HG03439 (cell line): ENCODE measurements around the gene MGAT5B.
"Not testable (repeated sequence)": the region's sequence is repeated elsewhere in the genome, so short reads cannot be mapped to it uniquely, and the experiment has no call there.

Experiments used
- ATAC-seq: cut with Tn5 transposase; IDR thresholded peaks from one replicate; pipeline ENCODE4 v1.9.1; 2021; ENCODE audit warnings: mild to moderate bottlenecking, moderate library complexity; ENCODE audit not compliant: unreplicated experiment

Gene MGAT5B

GRCh38 chr17:76968707-76969597, 100.7 kb downstream of the MGAT5B start:
- no peak for ATAC-seq

- no peak for ATAC-seq
Measured at GRCh38 chr17:76969598-76970172, 101.5 kb downstream of the MGAT5B start.

- ATAC-seq, result not testable (repeated sequence)
Measured at GRCh38 chr17:76970228-76970627, 102.0 kb downstream of the MGAT5B start.

- no peak for ATAC-seq
Measured at GRCh38 chr17:76972046-76972641, 103.9 kb downstream of the MGAT5B start.

- ATAC-seq, result no peak
Measured at GRCh38 chr17:76973040-76973439, 104.8 kb downstream of the MGAT5B start.

GRCh38 chr17:76974721-76975120, 106.5 kb downstream of the MGAT5B start:
- ATAC-seq, result no peak

GRCh38 chr17:76978050-76978449, 109.8 kb downstream of the MGAT5B start:
- not testable (repeated sequence) for ATAC-seq

GRCh38 chr17:76981545-76982295, 113.5 kb downstream of the MGAT5B start:
- ATAC-seq, result no peak

GRCh38 chr17:76982408-76983074, 114.3 kb downstream of the MGAT5B start:
- ATAC-seq, result no peak

GRCh38 chr17:76983075-76983775, 115.0 kb downstream of the MGAT5B start:
- no peak for ATAC-seq

GRCh38 chr17:76986365-76986764, 118.2 kb downstream of the MGAT5B start:
- no peak for ATAC-seq

GRCh38 chr17:76987486-76988093, 119.4 kb downstream of the MGAT5B start:
- ATAC-seq, result no peak

GRCh38 chr17:76988796-76989195, 120.6 kb downstream of the MGAT5B start:
- no peak for ATAC-seq

GRCh38 chr17:76989519-76989918, 121.3 kb downstream of the MGAT5B start:
- ATAC-seq, result no peak

GRCh38 chr17:76992891-76993290, 124.7 kb downstream of the MGAT5B start:
- ATAC-seq, result no peak

GRCh38 chr17:76993651-76994050, 125.4 kb downstream of the MGAT5B start:
- ATAC-seq, result no peak

GRCh38 chr17:76994237-76994637, 126.0 kb downstream of the MGAT5B start:
- no peak for ATAC-seq

GRCh38 chr17:76995387-76996105, 127.3 kb downstream of the MGAT5B start:
- no peak for ATAC-seq
